ENCODE data around the gene ARRB2.

- TF ChIP-seq POLR2A (IDR thresholded peaks at IDR 0.05) = no peak
- TF ChIP-seq POLR2AphosphoS5 (IDR thresholded peaks at IDR 0.05) = no peak
- no peak for TF ChIP-seq CTCF (IDR thresholded peaks at IDR 0.05)
- TF ChIP-seq EP300 (IDR thresholded peaks at IDR 0.05) = no peak
Observed at GRCh38 chr17:4718276-4718675, 7.8 kb downstream of the ARRB2 start.
